C4-2B (cell line): Measurements from ENCODE around the gene TMIGD2.

Experiments
- H3K27ac ChIP-seq: fragments of 450-650 bp; 2 replicates; pipeline ENCODE4 v1.5.1; 2017
- ZFX ChIP-seq: fragments of 450-650 bp; IDR thresholded peaks from 2 replicates; pipeline ENCODE4 v1.6.1; 2017
- TF ChIP-seq, protein P1 (sequence below): fragments of 450-650 bp; conservative IDR thresholded peaks from 2 replicates; pipeline ENCODE4 v1.5.1; 2017; ENCODE audit warnings: mild to moderate bottlenecking

Gene TMIGD2

DNA sequence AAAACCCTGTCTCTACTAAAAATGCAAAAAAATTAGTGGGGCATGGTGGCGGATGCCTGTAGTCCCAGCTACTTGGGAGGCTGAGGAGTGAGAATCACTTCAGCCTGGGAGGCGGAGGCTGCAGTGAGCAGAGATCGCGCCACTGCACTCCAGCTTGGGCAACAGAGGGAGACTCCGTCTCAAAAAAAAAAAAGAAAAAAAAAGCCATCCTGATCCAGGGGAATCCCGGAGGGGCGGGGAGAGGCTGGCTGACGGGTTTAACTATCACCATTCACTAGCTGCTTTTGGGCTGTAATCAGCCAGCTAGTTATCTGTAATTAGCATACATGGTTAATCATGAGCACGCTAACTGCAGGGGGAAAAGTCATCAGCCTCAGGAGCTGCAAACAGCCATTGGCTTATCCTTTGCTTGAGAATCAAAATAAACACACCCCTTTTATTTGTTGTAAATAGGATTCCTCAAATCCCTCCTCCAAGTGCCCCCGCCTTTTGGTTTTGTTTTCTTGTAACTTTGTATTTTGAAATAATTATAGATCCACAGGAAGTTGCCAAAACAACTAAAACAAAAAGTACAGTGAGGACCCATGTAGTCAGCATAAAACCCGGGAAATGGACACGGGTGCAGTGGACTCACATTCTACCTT lies 11.8 kb upstream of the TMIGD2 start:
- TF ChIP-seq, protein P1, sequence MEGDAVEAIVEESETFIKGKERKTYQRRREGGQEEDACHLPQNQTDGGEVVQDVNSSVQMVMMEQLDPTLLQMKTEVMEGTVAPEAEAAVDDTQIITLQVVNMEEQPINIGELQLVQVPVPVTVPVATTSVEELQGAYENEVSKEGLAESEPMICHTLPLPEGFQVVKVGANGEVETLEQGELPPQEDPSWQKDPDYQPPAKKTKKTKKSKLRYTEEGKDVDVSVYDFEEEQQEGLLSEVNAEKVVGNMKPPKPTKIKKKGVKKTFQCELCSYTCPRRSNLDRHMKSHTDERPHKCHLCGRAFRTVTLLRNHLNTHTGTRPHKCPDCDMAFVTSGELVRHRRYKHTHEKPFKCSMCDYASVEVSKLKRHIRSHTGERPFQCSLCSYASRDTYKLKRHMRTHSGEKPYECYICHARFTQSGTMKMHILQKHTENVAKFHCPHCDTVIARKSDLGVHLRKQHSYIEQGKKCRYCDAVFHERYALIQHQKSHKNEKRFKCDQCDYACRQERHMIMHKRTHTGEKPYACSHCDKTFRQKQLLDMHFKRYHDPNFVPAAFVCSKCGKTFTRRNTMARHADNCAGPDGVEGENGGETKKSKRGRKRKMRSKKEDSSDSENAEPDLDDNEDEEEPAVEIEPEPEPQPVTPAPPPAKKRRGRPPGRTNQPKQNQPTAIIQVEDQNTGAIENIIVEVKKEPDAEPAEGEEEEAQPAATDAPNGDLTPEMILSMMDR: no peak
- no peak for TF ChIP-seq ZFX
- no peak overlapping the region for H3K27ac ChIP-seq

DNA sequence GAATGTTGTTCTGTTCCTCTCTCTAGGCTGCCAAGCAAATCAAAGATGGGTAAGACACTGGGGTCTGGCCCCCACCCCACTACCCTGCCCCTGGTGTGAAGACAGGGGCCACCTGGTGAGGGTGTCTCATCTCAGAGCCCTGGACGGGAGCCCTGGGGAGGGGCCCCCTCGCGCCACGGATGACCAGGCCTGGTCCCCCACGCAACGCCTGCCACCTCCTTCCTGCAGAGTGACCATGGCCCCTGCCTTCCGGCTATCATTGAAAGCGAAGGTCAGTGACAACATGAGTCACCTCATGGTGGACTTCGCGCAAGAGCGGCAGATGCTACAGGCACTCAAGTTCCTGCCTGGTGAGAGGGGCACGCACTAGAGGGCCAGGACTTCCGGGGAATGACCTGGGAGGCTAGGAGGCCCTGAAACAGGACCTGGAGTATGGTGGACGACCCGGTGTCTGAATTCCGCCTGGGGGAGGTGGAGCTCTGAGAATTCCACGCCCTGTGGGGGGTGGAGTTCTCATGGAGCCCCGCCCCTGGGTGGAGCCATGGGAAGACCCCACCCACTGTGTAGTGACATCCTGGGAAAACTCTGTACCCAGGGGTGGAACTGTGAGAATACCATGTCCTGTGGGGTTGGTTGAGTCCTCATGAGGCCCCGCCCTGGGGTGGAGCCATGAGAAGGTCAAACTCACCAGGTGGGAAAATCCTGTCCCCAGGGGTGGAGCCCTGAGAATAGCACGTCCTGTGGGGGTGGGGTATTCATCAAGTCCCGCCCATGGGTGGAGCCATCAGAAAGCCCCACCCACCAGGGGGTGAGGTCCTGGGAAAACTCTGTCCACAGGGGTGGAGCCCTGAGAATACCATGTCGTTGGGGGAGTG lies 8.3 kb upstream of the TMIGD2 start:
- no peak overlapping the region for H3K27ac ChIP-seq
- TF ChIP-seq, protein P1: no peak
- no peak for TF ChIP-seq ZFX

DNA sequence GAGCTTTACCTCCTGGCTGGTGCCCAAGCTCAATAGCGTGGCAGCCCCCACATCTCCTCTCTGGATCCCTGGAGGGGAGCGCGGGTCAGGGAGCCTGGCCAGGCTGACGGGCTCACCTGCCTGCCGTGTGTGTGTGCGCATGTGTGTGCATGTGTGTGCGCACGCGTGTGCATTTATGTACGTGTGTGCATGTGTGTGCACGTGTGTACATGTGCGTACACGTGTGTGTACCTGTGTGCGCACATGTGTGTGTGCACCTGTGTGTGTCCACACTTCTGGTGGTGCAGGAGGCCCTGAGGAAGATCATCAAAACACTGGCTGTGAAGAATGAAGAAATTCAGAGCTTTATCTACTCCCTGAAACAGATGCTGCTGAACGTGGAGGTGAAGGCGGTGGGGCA lies 3.5 kb upstream of the TMIGD2 start:
- H3K27ac ChIP-seq: no peak overlapping the region
- TF ChIP-seq ZFX: no peak
- TF ChIP-seq, protein P1: no peak

DNA sequence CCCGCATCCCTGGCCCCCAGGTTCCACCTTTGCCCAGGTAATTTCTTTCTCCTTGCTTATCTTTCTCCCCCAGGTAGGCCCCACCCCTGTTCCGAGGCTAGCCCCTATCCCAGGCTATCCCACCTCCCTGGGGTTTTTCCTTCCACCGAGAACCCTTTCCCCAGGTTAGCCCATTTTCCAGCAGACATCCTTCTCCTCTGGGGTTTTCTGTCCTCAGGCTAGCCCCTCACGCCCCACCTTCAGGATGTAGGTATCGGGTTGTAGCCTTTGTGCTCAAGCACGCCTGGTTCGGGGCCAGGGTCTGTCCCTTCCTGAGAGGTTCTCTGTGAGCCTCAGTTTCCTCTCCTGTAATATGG lies 3.0 kb upstream of the TMIGD2 start:
- no peak for TF ChIP-seq ZFX
- TF ChIP-seq, protein P1: no peak
- no peak overlapping the region for H3K27ac ChIP-seq

DNA sequence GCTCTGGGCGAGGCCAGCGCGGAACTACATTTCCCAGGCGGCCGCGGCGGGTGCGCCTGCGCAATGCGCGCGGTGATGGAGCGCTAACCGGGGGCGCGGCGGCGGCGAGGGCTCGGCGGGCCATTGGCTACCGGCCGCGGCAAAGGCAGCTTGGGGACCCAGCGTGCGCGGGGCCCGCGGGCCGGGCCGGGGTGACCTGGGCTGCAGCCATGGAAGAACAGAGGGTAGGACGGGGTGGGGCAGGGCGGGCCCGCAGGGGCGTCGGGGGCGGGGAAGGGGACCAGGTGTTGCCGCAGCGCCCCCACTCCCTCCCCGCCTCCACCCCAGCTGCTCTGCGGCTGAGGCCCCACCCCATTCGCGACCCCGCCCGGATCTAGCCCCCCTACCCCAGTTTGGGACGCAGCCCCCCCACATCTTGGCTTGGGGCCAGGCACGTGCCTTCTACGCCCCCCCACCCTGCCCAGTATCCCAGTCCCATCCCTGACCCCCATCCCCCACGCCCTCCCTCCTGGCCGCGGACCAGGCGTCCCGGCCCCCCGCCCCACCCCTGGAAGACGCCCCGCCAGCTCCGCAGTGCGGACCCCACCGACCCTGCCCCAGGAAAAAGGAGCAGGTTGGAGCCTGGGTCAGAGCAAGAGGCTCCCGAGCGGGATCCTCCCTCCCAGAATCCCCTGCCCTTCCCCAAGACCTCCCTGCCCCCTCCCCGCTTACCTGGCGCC lies 2.5 kb upstream of the TMIGD2 start, which contains the start of gene FSD1:
Gene FSD1, plus strand, starts transcription at position 61 of the 719 bp plus-strand sequence. Its CDS starts 149 bp downstream, at position 210.
- H3K27ac ChIP-seq: no peak within 1 kb of the TSS
- TF ChIP-seq, protein P1: no peak
- TF ChIP-seq ZFX: no peak

DNA sequence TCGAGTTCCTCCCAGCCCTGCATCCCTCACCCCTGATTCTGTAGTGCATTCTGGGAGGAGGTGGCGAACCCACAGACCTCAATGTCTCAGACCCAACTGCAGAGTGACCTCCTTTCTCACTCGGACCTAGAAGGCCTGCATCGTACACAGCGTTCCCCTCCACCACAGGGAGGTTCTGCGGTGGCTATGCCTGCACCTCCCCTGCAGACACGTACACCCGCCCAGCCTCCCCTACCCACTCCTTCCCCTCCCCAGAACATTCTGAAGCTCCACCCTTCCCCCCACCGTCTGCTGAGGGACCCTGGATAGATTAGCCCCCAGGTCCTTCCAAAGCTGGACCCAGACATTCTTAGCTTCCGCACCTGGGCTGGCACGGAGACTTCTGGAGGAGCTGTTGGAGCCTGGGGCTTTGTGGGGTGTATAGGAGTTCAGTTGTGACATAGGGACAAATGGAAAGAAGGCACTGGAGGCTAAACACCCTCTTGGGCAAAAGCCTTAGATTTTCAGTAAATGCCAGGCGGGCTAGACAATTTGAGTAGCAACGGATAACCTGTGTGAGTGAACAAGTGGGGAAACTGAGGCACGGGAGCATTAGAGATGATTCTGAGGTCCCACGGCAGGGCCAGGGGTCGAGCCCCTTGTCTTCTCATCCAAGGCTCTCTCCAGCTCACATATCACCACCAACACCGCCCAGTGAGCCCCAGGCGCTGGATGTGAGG lies 1.8 kb upstream of the TMIGD2 start:
- TF ChIP-seq, protein P1: no peak
- no peak for TF ChIP-seq ZFX
- no peak overlapping the region for H3K27ac ChIP-seq
